ENCODE measurements around the gene LRRC28. TPM values are rescaled to one million over a fixed set of nuclear protein-coding genes. Genes with fewer than 3 reads are reported as not detected.

LRRC28 gene
- total and polyA plus RNA-seq, 12 donors: 3.0 to 31.9 (median 22.5) TPM

GRCh38 chr15:99427210-99427609 lies 175.9 kb downstream of the LRRC28 start:
- intact Hi-C loops (cut with DNase I): loop anchor here in 2 of 10 donors (5.0 to 10.0 kb wide), 2 partner anchors 58 to 140 kb away; partner anchors contain the start of gene MEF2A (in 1 of the 2)
- Histone ChIP-seq H3K27ac (no peak overlapping the region), H3K27me3 (no peaks in the 10 kb centered on the region), H3K4me3 (no peak overlapping the region), H3K36me3 (no peaks in the 10 kb centered on the region), H3K4me1 (peaks cover 4 to 41% (median 26%) of the 10 kb centered on the region in 9 donors), H3K9me3 (no peaks in the 10 kb centered on the region)
- TF ChIP-seq CTCF (IDR thresholded peaks at IDR 0.05): no peak
- ATAC-seq (no peak), DNase-seq (no peak)
- 89 to 96% methylated on average over 8 of the region's 8 CpGs for WGBS, 2 donors

- H3K27ac ChIP-seq: no peak overlapping the region
- H3K27me3 ChIP-seq: no peaks in the 10 kb centered on the region
- ATAC-seq: no peak
- H3K9me3 ChIP-seq: no peaks in the 10 kb centered on the region
- H3K4me3 ChIP-seq: no peak overlapping the region
- intact Hi-C loops (cut with DNase I): loop anchor here in 2 of 10 donors (5.0 to 10.0 kb wide), 2 partner anchors 57 to 139 kb away; partner anchors contain the start of gene MEF2A (in 1 of the 2)
- TF ChIP-seq CTCF (IDR thresholded peaks at IDR 0.05): no peak
- H3K36me3 ChIP-seq: no peaks in the 10 kb centered on the region
- peaks cover 4 to 47% (median 32%) of the 10 kb centered on the region in 9 donors for H3K4me1 ChIP-seq
- no peak for DNase-seq
- WGBS, 2 donors: 96% methylated on average over 22 of the region's 22 CpGs
These were observed 176.5 kb downstream of the LRRC28 start for GRCh38 chr15:99427668-99428361.

- DNase-seq (no peak), ATAC-seq (no peak)
- WGBS, 2 donors: 89 to 91% methylated on average over 5 of the region's 5 CpGs
- H3K9me3 ChIP-seq: no peaks in the 10 kb centered on the region
- H3K27me3 ChIP-seq: no peaks in the 10 kb centered on the region
- no peak overlapping the region for H3K27ac ChIP-seq
- no peak for TF ChIP-seq CTCF (IDR thresholded peaks at IDR 0.05)
- H3K36me3 ChIP-seq: no peaks in the 10 kb centered on the region
- intact Hi-C loops (cut with DNase I): loop anchor here in 4 of 10 donors (5.0 to 10.0 kb wide), 3 partner anchors 55 to 138 kb away; partner anchors contain the start of gene MEF2A (in 3 of the 4)
- H3K4me3 ChIP-seq: no peak overlapping the region
- H3K4me1 ChIP-seq: peaks cover 8 to 54% (median 43%) of the 10 kb centered on the region in 9 donors
These were observed 178.4 kb downstream of the LRRC28 start for GRCh38 chr15:99429681-99430081.

GRCh38 chr15:99430881-99431401 lies 179.7 kb downstream of the LRRC28 start:
- no peak for TF ChIP-seq CTCF (IDR thresholded peaks at IDR 0.05)
- DNase-seq (peak in 1 of 2 donors; percentile 44), ATAC-seq (peak in 3 of 8 donors; percentile 32 to 60 (median 50))
- intact Hi-C loops (cut with DNase I): loop anchor here in 2 of 10 donors (10.0 kb wide), 1 partner anchor 134 kb away; the partner anchor contains the start of gene MEF2A (in 2 of the 2)
- no peak overlapping the region for H3K4me3 ChIP-seq
- H3K27ac ChIP-seq: peak overlapping the region in 5 of 10 donors; percentile 1 to 48 (median 27)
- H3K4me1 ChIP-seq: peaks cover 10 to 54% (median 43%) of the 10 kb centered on the region in 9 donors
- no peaks in the 10 kb centered on the region for H3K27me3 ChIP-seq
- H3K36me3 ChIP-seq: no peaks in the 10 kb centered on the region
- 72 to 74% methylated on average over 22 of the region's 22 CpGs for WGBS, 2 donors
- no peaks in the 10 kb centered on the region for H3K9me3 ChIP-seq
